Measurements from ENCODE around the gene RPLP1. TPM values are rescaled to one million over a fixed set of nuclear protein-coding genes. Genes with fewer than 3 reads are reported as not detected.
A peak's percentile ranks its signal among the peaks of the same experiment; 100 is the strongest.

Gene RPLP1
- total RNA-seq, 2 donors from 2014 or later: 2,158 to 2,424 TPM

DNA sequence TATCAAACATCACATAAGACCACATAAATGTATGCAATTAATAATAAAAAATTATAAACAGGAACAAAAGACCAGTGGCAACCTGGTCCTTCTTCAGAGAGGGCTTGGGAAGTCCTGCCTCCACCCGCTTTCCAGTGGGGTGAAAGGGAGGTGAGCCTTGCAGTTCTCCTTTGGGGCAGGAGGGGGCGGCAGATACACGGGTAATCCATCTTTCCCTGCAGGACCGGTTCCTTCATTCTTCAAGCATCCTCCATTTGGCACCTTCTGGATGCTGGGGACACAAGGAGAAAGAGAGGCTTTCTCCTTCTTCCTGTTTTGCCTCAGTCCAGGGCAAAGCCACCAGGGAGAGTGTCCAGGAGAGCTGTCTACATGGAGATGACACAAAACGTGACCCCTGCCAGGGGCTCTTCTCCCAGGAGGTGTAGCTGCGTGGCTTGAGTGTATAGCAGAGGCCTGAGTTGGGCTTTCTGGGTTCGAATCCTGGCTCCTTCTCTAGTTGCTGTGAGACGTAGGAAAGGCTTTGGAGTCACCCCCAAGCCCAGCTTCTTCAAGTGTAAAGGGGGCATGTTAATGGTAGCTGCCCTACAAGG lies 23.2 kb downstream of the RPLP1 start:
- no peak overlapping the region for H3K27ac Mint-ChIP-seq
- DNase-seq (ENCODE audit: low spot score in 2 of 2) (peak; percentile 71 to 81), ATAC-seq (peak; percentile 72 to 75)
- H3K36me3 Mint-ChIP-seq: peaks cover 5 to 6% of the 10 kb centered on the region in 2 donors
- peaks cover 0 to 6% of the 10 kb centered on the region in 2 donors for H3K9me3 Mint-ChIP-seq

GRCh38 chr15:69476704-69477473 lies 24.3 kb downstream of the RPLP1 start:
- DNase-seq (ENCODE audit: low spot score in 2 of 2) (no peak), ATAC-seq (no peak)
- no peak overlapping the region for H3K27ac Mint-ChIP-seq
- peaks cover 0 to 6% of the 10 kb centered on the region in 2 donors for H3K9me3 Mint-ChIP-seq
- H3K36me3 Mint-ChIP-seq: peaks cover 5 to 6% of the 10 kb centered on the region in 2 donors

DNA sequence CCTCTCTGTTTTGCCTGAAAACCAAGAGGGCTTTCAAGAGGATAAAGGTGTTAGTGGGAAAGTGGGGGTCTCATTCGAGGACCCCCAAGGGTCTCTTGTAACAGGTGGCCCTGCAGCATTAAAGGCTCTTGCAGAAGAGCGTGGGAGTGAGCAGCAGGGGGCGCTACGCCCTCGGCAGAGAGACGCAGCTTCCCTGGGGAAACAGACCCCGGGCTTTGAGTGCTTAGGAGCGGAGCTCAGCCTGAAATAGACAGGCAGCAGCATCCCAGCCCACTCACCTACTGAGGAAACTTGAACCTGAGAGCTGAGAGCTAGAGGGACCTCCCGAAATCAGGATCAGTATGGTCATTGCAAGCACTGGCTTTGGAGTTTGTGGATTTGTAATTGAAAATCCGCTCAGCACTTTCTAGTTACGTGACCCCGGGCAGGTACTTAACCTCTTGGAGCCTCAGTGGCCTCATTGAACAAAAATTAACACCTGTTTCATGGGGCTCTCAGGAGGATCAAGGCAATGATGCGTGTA lies 25.7 kb downstream of the RPLP1 start:
- H3K27ac Mint-ChIP-seq: no peak overlapping the region
- H3K36me3 Mint-ChIP-seq: peaks cover 5 to 6% of the 10 kb centered on the region in 2 donors
- peak; percentile 36 to 67 for ATAC-seq
- peak in 1 of 2 donors; percentile 67 for DNase-seq (ENCODE audit: low spot score in 2 of 2)
- H3K9me3 Mint-ChIP-seq: peaks cover 0 to 6% of the 10 kb centered on the region in 2 donors

DNA sequence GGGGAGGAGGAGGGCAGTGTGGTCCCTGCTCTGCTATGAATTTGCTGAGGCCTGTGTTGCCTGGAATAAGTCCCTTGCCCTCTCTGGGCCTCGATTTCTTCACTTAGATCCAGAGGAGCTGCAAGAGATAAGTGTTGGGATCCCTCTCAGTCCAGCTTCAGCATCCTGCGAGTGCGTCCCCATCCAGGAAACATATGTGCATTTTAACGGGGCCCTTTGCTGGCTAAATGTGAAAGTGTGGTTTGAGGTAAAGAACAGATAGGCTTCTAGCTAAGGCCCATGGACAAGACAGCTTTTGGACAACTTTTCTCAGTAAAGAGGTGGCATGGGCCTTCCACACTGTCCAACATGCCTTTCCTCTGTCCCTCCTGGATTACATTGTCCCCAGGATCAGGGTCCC lies 26.5 kb downstream of the RPLP1 start:
- no peak overlapping the region for H3K27ac Mint-ChIP-seq
- DNase-seq (ENCODE audit: low spot score in 2 of 2): no peak
- H3K9me3 Mint-ChIP-seq: peaks cover 0 to 6% of the 10 kb centered on the region in 2 donors
- peaks cover 5 to 6% of the 10 kb centered on the region in 2 donors for H3K36me3 Mint-ChIP-seq
- no peak for ATAC-seq

- DNase-seq (ENCODE audit: low spot score in 2 of 2): no peak
- peaks cover 0 to 6% of the 10 kb centered on the region in 2 donors for H3K9me3 Mint-ChIP-seq
These were observed 27.4 kb downstream of the RPLP1 start for GRCh38 chr15:69479971-69480370.

DNA sequence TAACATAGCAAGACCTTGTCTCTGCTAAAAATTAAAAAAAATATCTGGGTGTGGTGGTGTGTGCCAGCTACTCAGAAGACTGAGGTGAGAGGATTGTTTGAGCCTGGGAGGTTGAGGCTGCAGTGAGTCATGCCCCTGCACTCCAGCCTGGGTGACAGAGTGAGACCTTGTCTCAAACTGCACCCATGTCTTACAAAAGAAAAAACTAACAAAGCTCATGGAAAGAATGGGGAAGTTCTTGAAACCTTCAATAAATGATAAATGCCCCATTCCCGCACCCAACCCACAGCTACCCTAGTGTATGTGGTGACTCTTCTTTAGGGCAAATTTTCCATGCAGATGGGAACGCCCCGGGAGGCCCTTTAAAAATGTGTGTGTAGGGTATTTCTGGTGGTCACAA lies 28.3 kb downstream of the RPLP1 start:
- H3K9me3 Mint-ChIP-seq: peaks cover 2 to 6% of the 10 kb centered on the region in 2 donors
- no peak for ATAC-seq
- no peak overlapping the region for H3K27ac Mint-ChIP-seq
- no peak for DNase-seq (ENCODE audit: low spot score in 2 of 2)
- peaks cover 6 to 10% of the 10 kb centered on the region in 2 donors for H3K36me3 Mint-ChIP-seq

More at GRCh38 chr15:69479971-69480370, 27.4 kb downstream of the RPLP1 start:
- H3K36me3 Mint-ChIP-seq: peaks cover 5 to 6% of the 10 kb centered on the region in 2 donors
- no peak for ATAC-seq
- H3K27ac Mint-ChIP-seq: no peak overlapping the region

- Mint-ChIP-seq H3K36me3 (peaks cover 8 to 12% of the 10 kb centered on the region in 2 donors), H3K27ac (no peak overlapping the region), H3K9me3 (peaks cover 3 to 6% of the 10 kb centered on the region in 2 donors)
- ATAC-seq (no peak), DNase-seq (ENCODE audit: low spot score in 2 of 2) (no peak)
These were observed 30.2 kb downstream of the RPLP1 start for GRCh38 chr15:69482686-69483256.

- H3K9me3 Mint-ChIP-seq: peaks cover under 1 to 3% of the 10 kb centered on the region in 2 donors
- no peak for ATAC-seq
These were observed 32.2 kb downstream of the RPLP1 start for GRCh38 chr15:69484837-69485236.

GRCh38 chr15:69486481-69487110 lies 34.0 kb downstream of the RPLP1 start:
- DNase-seq (ENCODE audit: low spot score in 2 of 2) (no peak), ATAC-seq (no peak)
- Mint-ChIP-seq H3K36me3 (peaks cover 4 to 6% of the 10 kb centered on the region in 2 donors), H3K9me3 (peaks cover under 1 to 3% of the 10 kb centered on the region in 2 donors), H3K27ac (no peak overlapping the region)

More at GRCh38 chr15:69484837-69485236, 32.2 kb downstream of the RPLP1 start:
- Mint-ChIP-seq H3K36me3 (peaks cover 4 to 6% of the 10 kb centered on the region in 2 donors), H3K27ac (no peak overlapping the region)
- no peak for DNase-seq (ENCODE audit: low spot score in 2 of 2)

DNA sequence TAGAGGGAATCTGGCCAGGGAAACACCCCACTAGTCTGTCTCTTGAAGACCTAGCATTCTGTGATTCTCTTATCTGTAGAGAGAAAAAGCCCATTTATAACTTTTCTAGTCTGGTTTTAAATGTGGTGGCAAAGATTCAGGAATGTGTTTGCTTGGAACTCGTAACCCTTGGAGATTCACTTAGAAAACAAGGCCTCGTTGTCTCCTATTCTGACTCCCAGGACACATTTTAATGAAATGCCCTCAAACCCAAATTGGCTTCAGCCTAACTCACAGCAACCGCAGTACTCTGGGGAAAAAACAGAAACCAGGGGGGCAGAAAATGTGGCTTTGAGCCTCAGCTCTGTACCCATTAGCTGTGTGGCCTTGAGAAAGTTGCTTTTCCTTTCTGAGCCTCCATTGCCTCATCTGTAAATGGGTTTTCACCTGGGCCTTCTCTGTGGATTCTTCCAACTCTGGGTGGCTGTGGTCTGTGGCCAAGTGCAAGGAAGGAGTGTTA lies 36.5 kb downstream of the RPLP1 start:
- Mint-ChIP-seq H3K36me3 (peaks cover 4 to 6% of the 10 kb centered on the region in 2 donors), H3K9me3 (peaks cover 3 to 4% of the 10 kb centered on the region in 2 donors), H3K27ac (no peak overlapping the region)
- ATAC-seq (no peak), DNase-seq (ENCODE audit: low spot score in 2 of 2) (no peak)

DNA sequence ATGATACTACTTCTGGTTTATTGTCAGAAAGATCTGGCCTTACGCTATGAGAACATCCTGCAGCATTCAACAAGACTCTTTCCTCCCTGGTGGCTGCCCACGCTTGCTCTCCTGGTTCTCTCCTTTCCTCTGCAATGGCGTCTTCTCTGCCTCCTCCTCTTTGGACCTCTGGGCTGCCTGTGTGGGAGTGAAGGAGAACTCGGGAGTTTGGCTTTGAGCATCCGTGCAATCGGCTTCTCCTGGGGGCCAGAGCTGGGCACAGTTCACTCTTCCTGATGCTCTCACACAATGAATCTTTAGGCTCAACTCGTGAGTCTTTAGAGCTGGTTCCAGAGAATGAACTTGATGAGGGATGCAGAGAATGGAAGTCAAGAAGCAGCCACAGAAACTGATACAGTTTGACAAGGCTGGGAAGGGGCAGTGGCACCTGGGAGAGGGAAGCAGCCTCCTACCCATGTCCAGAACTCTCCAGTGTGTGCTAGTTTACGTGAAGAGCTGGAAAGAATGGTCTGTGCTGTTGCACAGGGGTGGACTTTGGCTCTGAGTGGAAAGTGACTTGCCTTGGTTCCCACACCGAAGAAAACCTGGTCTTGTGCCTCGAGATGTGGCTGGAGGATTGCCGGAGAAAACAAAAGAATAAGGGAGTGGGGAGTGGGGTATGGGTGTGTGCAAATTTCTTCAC lies 37.9 kb downstream of the RPLP1 start:
- H3K27ac Mint-ChIP-seq: no peak overlapping the region
- peaks cover 3 to 4% of the 10 kb centered on the region in 2 donors for H3K9me3 Mint-ChIP-seq
- DNase-seq (ENCODE audit: low spot score in 2 of 2) (no peak), ATAC-seq (no peak)
- H3K36me3 Mint-ChIP-seq: peaks cover 4 to 6% of the 10 kb centered on the region in 2 donors

- H3K9me3 Mint-ChIP-seq: peaks cover 0 to 4% of the 10 kb centered on the region in 2 donors
- H3K27ac Mint-ChIP-seq: no peak overlapping the region
- DNase-seq (ENCODE audit: low spot score in 2 of 2) (no peak), ATAC-seq (no peak)
- peaks cover under 1% of the 10 kb centered on the region in 2 donors for H3K36me3 Mint-ChIP-seq
These were observed 38.5 kb downstream of the RPLP1 start for GRCh38 chr15:69491038-69491505.

GRCh38 chr15:69493406-69493805 lies 40.8 kb downstream of the RPLP1 start:
- peaks cover 0 to 4% of the 10 kb centered on the region in 2 donors for H3K9me3 Mint-ChIP-seq

DNA sequence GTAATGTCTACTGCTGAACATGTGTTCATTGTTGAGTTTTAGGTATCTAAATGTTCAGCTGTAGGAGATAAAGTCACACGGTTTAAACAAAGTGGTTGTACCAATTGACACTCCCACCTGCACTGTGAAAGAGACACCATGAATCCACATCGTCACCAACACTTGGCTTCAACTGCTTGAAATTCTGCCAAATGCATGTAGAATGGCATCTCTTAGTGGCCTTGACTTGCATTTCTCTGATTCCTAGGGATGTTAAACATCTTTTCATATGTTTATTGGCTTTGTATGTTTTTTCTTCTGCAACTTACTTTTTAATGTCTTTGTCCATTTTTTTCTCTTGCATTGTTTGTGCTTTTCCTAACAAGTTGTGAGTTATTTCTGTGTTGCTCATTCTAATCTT lies 43.4 kb downstream of the RPLP1 start:
- H3K9me3 Mint-ChIP-seq: peaks cover 0 to 4% of the 10 kb centered on the region in 2 donors
- ATAC-seq (no peak), DNase-seq (ENCODE audit: low spot score in 2 of 2) (no peak)
- no peaks in the 10 kb centered on the region for H3K36me3 Mint-ChIP-seq
- no peak overlapping the region for H3K27ac Mint-ChIP-seq

More at GRCh38 chr15:69493406-69493805, 40.8 kb downstream of the RPLP1 start:
- no peak for ATAC-seq
- no peak overlapping the region for H3K27ac Mint-ChIP-seq
- no peaks in the 10 kb centered on the region for H3K36me3 Mint-ChIP-seq
- DNase-seq (ENCODE audit: low spot score in 2 of 2): no peak

- no peak for DNase-seq (ENCODE audit: low spot score in 2 of 2)
- H3K27ac Mint-ChIP-seq: peak overlapping the region in 1 of 2 donors; percentile 12
- peak; percentile 61 to 73 for ATAC-seq
- H3K9me3 Mint-ChIP-seq: no peaks in the 10 kb centered on the region
- no peaks in the 10 kb centered on the region for H3K36me3 Mint-ChIP-seq
These were observed 44.5 kb downstream of the RPLP1 start for GRCh38 chr15:69497076-69497475.

DNA sequence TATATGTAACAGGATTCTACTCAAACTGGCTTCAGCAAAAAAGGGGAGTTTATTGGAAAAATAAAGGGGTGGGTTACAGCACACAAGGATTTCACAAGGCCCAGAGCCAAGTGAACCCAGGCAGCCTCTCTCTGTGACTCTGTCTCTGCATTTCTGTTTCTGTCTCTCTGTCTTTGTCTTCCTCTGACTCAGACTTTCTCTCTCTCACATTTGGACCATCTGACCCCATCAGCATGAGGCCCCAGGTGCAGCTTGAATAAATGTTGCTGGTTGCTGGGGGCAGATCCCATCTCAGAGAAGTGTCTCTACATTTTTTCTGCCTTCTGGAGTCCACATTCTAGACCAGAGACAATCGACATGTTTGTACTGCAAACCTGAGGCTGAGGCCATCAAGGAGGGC lies 45.0 kb downstream of the RPLP1 start:
- no peaks in the 10 kb centered on the region for H3K9me3 Mint-ChIP-seq
- no peaks in the 10 kb centered on the region for H3K36me3 Mint-ChIP-seq
- H3K27ac Mint-ChIP-seq: peak overlapping the region in 1 of 2 donors; percentile 73
- ATAC-seq (peak; percentile 45 to 85), DNase-seq (ENCODE audit: low spot score in 2 of 2) (no peak)

Measured in activated naive CD4-positive, alpha-beta T cell treated with anti-CD3 and anti-CD28 coated beads, Interleukin-2, amount 50 U/mL, for 72 hours (primary cell).